HG03469 (cell line): Measurements from ENCODE around the gene SORCS2.

Experiments used
- ATAC-seq: cut with Tn5 transposase; IDR thresholded peaks from one replicate; pipeline ENCODE4 v1.9.1; 2021; ENCODE audit warnings: mild to moderate bottlenecking, moderate library complexity, moderate number of reproducible peaks; ENCODE audit not compliant: unreplicated experiment

SORCS2 gene

DNA sequence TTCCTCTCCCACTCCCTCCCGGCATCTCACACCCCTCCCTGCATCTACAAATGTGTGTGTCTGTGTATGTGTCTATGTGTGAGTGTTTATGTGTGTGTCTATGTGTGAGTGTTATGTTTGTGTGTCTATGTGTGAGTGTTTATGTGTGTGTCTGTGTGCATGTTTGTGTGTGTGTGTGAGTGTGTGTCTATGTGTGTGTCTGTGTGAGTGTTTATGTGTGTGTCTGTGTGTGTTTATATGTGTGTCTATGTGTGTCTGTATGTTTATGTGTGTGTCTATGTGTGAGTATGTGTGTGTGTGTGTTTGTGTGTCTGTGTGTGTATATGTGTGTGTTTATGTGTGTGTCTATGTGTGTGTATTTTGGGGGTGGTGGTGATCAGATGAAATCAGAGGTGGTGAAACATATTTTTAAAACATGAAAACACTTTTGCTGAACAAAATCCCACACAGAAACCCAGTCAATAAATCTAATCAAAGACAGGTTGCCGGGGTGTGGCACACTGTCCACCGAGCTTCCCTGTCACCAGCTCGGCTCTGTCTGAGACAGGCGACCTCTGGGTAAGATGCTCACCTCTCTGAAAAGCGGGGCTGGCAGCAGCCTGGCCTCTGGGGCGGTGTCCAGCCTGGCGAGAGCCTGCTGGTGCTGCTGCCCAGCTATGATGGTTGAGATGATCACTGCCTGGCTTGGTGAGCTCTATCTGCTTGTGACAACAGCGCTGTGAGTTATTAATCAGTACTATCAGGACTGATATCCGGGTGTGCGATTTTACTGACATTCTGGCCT is 429.1 kb downstream of the SORCS2 start:
- ATAC-seq, result no peak

- ATAC-seq, result no peak
These were observed 430.0 kb downstream of the SORCS2 start for GRCh38 chr4:7622371-7622770.

GRCh38 chr4:7623468-7623867 is 431.1 kb downstream of the SORCS2 start:
- ATAC-seq, result no peak

DNA sequence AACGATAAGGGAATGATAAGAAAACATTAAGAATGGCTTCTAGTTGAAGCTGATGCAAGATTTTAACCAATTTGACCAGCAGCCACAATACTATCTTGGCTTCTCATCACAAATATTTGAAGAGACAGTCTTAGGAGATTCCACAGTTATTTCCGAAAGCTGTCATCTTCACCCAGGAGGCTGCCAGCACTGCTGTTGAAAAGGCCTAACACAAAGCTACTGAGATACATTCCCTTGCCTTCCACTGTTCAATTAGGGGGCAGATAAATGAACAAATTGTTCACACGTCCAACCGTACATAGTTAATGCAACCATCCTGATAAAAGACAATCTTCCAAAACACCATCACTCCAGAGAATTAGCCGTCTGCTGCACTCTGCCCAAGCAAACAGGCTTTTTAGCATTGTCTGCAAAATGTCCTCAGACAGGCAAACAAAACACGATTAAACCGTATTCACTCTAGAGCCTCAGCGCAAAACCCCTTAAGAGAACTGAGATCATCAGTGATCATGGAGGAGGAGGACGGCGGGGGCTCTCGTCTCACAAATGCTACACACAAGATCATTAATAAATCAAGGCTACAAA is 432.1 kb downstream of the SORCS2 start:
- ATAC-seq, result no peak

GRCh38 chr4:7625071-7625470 is 432.7 kb downstream of the SORCS2 start:
- ATAC-seq, result no peak

DNA sequence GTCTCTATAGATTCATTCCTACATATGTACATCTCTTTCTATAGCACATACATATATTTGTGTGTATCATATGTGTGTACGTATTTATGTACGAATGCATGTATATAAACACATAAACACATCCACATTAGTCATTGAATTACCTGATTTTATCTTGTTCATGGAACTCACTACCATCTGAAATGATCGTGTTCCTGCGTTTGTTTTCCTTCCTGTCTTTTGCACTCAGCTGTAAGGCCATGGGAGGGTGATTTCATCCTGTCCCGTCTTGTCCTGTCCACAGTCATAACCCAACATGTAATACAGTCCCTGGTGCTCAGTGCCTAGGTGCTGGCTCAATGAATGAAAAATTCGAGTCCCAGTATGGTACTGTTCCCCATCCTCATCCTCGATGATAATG is 434.2 kb downstream of the SORCS2 start:
- ATAC-seq, result no peak

- no peak for ATAC-seq
These were observed 435.2 kb downstream of the SORCS2 start for GRCh38 chr4:7627251-7628250.

DNA sequence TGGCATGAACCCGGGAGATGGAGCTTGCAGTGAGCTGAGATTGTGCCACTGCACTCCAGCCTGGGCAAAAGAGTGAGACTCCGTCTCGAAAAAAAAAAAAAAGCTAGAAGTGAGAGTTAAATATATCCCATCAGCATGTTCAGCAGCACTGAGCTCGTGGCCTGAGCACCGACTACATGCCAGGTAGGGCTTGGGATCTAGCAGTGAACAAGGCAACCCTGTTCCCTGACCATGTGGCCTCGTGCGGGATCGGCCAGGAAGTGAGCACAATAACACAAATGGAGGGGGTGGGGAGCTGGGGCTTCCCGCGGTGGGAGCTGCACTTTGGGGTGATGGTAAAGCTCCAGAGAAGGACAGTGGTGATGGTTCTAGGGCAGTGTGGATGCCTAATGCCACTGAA is 436.1 kb downstream of the SORCS2 start:
- ATAC-seq, result no peak

DNA sequence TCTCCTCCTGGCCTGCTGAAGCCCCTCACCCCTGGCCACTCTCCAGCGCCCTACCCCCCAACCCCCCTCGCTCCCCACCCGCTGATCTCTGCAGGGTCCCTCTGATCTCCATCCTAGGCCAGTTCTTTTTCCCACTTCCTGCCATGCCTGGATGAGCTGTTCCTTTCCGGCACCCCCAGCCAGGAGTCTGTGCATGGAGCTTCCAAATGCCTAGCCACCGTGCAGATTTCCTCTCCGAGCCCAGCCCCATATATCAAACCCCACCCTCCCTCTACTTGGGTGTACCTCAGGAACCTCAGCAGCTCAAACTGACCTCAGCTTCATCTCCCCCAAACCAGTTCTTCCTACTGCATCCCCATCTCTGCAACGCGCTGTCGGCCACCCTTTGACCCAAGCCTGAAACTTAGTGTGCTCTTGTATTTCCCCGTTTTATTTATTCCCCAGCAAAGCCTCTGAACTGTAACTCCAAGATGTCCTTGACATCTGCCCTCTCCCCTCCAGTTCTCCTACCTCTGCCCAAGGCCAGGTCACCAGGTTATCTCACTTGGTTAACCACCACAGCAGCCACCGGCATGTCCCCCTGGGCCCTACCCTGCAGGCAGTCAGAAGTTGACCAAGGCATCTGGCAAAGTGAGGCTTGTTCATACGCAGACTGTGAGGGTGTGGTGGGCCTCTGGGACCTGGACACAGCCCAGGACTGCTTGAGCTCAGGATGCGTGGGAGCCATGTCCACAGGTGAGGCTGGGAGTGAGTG is 437.3 kb downstream of the SORCS2 start:
- no peak for ATAC-seq

DNA sequence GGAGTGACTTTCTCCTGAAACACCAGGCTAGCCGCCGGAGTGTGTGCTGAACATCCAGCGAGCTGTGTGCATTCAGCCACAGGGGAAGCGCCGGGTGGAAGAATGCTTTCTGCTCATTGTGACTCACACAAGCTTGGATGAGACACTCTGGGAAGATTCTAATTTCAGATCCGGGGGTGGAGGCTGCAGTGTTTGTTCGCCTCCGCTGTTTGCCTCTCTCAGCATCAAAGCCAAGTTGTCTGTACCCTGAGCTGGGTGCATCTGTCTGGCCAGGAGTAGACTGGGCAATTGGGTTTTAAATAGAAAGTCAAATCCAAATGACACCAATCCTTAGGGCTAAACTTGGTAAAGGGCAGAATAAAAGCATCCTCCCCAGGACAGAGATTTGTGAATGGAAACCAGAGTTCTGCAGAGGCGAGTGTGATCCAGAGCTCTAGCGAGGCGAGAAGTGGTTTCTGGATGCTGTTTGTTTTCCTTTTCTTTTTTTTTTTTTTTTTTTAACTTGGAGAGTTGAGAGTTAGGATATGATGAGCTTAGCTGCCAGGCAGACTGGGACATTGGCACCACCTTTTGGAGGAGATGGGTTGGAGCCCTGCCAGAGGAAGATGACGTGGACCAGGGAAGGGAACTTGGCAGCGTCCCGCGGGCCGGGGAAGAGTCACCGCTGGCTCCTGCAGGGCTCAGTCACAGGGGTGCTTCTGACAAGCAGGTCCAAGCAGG is 438.4 kb downstream of the SORCS2 start:
- ATAC-seq, result no peak

DNA sequence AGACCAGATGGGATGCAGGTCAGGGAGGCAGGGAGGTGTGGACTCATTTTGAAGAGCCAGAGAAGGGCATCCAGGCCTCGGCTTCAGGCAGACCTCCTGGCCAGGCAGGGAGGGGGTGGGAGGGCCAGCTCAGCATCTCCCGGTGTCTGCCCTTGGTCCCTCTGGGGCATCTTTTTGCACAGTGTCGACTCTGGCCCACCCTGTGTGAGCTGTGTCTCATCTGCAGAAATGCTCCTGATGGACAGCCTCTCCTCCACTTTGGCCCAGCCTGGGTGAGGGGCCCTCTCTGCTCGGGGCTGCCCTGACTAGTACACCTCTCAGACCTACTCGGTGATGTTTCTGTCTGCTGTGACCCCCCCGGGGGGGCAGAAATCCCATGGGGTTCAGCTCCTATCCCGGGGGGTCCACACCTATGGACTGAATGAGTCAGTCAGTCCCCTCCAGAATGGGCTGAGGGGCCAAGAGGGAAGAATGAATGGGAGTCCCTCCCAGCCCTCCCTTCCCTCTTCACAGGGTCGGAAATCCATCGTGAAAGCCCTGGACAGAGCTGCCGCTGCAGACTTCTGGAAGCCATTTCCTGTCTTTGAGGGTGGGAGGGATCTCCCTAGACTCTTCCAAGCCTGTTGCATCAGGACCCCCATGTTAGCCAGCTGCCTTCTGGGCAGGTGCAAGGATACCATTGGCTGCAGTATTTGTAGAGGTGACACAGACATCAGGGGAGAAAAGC is 439.1 kb downstream of the SORCS2 start:
- no peak for ATAC-seq

DNA sequence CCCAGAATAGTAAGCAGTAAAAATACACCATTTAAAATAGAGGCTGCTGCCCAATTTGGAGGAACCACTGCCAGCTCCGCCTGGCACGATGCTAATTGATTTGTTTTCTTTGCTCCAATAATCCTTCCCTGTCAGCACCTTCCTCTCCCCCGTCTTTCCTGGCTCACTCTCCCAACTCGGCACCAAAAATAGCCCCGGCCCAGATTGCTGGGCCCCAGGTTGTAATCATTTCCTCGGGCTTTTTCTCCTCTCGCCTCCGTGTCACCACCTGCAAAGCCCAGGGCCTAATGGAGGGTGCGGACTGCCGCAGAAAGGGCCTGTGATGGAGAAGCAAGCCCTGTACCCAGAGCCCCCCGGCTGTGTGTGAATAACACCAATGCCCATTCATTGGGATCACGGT is 440.0 kb downstream of the SORCS2 start:
- ATAC-seq, result no peak

DNA sequence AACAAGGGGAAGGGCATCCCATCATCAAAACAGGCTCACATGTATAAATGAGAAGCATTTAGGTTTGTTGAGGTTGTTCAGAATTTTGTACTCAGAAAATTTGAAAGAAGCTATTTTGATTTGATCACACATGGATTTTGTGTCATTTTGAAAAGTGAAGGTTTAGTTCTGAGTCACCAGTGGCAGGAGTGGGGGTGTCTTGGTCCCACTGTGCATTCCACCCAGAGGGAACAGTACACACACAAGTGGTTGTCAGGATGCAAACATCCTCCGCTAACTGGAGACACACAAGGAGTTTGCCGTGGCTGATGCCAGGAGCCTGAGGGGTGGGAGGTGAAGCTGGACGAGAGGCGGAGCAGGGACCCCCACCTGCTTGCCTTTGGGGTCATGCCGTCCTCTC is 440.6 kb downstream of the SORCS2 start:
- no peak for ATAC-seq

GRCh38 chr4:7634661-7635251 is 442.4 kb downstream of the SORCS2 start:
- no peak for ATAC-seq

- no peak for ATAC-seq
These were observed 443.3 kb downstream of the SORCS2 start for GRCh38 chr4:7635445-7636239.

- no peak for ATAC-seq
These were observed 443.8 kb downstream of the SORCS2 start for GRCh38 chr4:7636240-7636508.

DNA sequence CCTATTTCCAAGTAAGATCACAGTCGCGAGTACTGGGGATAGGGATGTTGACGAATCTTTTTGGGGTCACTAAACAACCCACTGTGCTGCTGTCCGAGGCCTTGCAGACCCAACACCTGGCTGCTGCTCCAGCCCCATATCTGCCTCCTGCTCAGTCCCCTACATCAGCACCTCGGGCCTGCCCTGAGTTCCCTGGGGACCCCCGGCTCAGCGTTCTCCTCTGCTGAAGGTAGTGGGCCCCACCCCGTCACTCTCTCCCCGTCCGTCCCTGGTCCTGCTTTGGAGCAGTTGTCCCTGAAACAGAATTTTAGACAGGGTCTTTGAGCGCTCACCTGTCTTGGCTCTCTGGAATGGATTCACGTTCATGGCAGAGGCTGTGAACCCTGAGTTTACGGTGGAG is 444.8 kb downstream of the SORCS2 start:
- no peak for ATAC-seq

DNA sequence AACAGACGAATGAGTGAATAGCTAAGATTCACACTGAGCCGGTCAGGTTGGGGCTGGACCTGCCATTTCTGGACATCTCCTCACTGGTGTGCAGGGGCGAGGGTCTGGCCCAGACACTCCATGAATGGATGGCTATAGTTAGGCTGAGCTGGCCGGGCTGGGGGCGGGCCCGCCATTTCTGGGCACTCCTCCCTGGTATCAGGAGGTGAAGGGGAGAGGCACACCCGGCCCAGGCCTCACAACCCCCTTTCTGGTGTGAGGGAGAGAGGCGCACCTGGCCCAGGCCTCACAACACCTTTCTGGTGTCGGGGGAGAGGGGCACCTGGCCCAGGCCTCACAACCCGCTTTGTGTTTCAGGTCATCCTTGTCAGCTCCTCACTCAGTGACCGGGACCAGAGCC is 445.6 kb downstream of the SORCS2 start:
- no peak for ATAC-seq

- no peak for ATAC-seq
These were observed 446.2 kb downstream of the SORCS2 start for GRCh38 chr4:7638489-7638888.
